8988T (cell line): Measurements from ENCODE around the gene SLC18B1.
"Not testable (repeated sequence)": the region's sequence is repeated elsewhere in the genome, so short reads cannot be mapped to it uniquely, and the experiment has no call there.

Experiments used
- DNase-seq: peaks from one replicate; pipeline ENCODE4 v3.0.0; 2011

The SLC18B1 gene

GRCh38 chr6:132798869-132799538 is 567 bp upstream of the SLC18B1 start:
- no peak for DNase-seq

DNA sequence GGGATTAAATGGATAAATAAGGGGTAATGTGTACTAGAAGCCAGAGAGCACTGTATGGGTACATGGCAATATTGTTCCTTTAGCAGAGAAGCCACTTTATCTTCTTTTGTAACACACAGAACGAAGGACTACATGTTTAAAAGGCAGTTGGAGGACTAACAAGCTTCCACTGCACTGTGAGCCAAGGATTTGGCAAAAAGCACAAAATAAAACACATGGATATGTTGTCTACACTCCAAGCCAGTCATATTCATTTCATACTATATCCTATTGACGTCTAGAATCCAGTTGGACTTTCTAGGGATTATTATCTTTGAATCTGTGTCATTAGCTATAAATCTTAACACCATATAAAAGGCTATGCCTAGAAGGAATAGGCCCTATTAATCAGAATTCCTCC is 3.0 kb downstream of the SLC18B1 start:
- DNase-seq = no peak

DNA sequence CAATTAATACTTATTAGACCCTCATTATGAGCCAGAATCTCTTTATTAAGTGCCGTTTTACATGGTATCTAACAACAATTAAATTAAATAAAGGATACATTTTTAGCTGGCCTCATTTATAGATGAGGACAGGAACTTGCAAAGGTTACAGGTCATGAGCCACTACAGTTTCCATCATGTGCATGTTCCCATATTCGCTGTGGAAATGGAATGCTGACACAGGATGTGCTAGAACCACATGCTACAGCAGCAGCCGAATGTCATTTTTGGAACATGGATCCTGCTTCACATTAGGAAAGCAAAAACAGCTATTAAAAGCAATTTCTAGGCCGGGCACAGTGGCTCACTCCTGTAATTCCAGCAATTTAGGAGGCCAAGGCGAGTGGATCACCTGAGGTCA is 5.9 kb downstream of the SLC18B1 start:
- DNase-seq = no peak

GRCh38 chr6:132790450-132790849 is 8.0 kb downstream of the SLC18B1 start:
- no peak for DNase-seq

GRCh38 chr6:132789396-132789776 is 9.1 kb downstream of the SLC18B1 start:
- DNase-seq = no peak

DNA sequence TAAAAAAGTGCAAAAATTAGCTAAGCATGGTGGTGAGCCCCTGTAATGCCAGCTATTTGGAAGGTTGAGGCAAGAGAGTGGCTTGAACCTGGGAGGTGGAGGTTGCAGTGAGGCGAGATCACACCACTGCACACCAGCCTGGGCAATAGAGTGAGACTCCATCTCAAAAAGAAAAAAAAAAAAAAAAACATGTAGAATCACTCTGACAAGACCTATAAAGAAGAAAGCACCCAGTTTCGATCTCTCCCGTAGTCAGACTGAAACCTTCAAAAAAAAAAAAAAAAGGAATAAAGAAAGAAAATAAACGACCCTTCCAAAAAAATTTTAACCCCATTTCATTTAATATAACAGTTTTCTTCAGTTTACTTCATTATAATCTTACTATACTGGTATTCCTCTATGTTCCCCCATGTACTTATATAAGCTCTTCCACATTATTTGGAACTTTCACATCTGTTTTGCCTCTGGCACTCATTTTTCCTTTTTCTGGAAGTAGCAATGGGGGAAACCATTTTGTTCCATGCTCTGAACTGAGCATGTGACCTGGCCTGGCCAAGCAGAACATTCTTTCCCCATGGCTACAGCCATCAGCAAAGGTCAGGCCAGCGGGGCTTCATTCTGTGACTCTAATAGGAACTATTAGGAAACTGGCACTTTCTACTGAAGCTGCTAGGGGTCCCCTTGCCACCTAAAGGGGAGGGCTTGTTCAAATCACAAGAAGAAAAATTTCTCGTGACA is 9.6 kb downstream of the SLC18B1 start:
- DNase-seq = no peak

DNA sequence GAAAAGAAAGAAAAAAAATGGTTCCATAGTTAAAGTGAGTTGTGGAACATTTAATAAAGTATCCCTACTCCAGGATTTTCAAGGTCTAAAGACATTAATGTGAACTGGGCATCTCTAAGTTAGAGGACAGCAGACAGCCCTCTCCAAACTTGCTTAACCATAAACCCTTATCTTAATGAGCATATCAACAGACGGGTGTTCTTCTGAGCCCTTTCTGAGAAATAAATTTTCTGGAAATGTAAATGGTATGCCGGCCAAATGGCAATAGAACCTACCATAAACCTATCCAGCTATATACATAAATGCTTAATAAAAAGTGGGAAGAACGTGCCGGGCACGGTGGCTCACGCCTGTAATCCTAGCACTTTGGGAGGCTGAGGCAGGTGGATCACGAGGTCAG is 12.5 kb downstream of the SLC18B1 start:
- no peak for DNase-seq

DNA sequence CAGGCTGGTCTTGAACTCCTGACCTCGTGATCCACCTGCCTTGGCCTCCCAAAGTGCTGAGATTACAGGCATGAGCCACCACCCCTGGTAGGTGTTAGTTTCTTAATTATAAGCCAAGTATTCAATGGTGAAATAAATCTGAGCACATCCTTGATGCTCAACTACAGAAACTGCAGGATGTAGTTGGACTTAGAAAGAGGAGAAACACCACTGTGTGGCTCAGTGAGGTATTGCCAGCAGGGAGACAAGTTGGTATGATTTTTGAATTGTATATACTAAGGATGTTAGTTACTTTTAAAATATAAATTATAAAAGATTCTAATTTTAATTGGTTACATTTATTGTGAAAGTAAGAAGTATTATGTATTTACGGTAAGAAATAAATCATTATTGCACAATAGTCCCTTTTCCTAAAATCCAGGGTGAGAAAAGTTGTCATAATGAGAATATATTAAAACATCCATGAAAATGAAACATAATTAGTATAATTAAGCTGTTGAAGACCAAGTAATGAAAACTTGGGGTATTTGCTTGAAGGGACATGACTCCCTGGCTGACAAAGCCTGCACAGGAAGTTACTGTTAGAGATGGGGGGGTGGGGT is 17.6 kb downstream of the SLC18B1 start:
- DNase-seq = no peak

GRCh38 chr6:132777881-132778280 is 20.6 kb downstream of the SLC18B1 start:
- DNase-seq = not testable (repeated sequence)

DNA sequence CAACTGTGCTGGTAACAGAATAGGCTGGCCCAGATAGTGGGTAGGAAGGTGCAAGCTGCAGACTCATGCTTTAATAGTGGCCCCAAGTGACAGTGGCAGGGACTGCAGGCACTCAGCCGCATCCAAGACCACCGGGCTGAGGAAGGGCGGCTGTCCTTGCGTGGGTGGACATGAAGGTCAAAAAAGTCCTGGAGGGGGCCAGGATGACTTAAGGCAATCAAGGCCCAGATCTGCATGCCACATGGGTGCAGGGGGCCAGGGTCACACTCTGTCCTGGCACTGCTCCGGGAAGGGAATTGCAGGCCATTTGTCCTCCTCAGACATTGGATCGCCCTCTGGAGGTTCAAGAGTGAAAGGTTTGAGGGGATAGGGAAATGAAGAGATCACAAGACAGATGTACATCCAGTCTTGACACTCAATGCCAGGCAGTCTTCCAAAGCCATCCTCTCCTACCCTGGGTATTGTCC is 30.4 kb downstream of the SLC18B1 start:
- peak; percentile 15 for DNase-seq

GRCh38 chr6:132765560-132765959 is 32.9 kb downstream of the SLC18B1 start:
- no peak for DNase-seq

DNA sequence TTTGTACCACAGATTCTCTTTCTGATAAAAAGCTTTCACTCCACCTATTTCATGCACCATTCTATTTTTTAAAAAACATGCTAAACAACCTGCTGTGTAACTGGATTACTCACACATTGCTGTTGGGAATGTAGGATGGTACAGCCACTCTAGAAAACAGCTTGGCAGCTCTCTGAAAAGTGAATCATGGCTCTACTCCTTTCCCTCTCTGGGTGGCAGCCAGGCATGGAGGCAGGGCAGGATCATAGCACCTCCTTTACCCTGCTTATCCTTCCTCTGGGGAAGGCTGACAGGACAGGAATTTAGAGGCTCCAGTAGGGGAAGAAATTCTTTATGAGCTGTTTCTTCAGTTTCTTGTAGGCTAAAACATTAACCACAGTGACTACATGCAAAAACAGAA is 34.1 kb downstream of the SLC18B1 start:
- no peak for DNase-seq

- no peak for DNase-seq
These were observed 35.2 kb downstream of the SLC18B1 start for GRCh38 chr6:132763269-132763668.

DNA sequence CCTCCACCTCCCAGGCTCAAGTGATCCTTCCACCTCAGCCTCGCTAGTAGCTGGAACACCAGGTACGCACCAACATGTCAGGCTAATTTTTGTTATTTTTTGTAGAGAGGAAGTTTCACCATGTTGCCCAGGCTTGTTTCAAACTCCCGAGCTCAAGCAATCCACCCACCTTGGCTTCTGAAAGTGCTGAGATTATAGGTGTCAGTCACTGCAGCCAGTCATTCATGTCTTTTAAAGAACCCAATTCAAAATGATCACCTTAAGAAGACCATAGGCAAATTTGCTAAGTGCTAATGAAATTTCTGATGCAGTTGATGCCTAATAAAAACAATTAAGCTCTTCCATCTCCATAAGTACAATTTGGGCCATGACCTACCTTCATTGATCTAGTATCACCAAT is 38.2 kb downstream of the SLC18B1 start:
- no peak for DNase-seq

- DNase-seq = no peak
These were observed 39.7 kb downstream of the SLC18B1 start for GRCh38 chr6:132758689-132759088.

- no peak for DNase-seq
These were observed 46.2 kb downstream of the SLC18B1 start for GRCh38 chr6:132752255-132752654.

DNA sequence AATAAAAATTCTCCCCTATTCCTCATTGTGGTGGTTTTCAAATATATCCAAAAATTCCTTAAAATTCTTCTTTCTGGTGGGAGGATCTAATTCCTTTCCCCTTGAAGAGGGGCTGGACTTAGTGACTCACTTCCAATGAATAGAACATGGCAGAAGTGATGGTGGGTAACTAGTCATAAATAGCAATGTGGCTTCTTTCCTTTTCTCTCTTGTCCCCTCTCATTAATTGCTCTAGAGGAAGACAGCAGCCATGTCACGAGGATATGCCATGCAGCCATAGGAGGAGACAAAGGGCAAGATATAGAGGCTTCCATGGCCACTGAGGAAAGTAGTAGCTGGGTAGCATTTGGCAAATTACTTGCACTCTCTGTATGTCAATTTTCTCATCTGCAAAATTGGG is 46.6 kb downstream of the SLC18B1 start:
- no peak for DNase-seq

DNA sequence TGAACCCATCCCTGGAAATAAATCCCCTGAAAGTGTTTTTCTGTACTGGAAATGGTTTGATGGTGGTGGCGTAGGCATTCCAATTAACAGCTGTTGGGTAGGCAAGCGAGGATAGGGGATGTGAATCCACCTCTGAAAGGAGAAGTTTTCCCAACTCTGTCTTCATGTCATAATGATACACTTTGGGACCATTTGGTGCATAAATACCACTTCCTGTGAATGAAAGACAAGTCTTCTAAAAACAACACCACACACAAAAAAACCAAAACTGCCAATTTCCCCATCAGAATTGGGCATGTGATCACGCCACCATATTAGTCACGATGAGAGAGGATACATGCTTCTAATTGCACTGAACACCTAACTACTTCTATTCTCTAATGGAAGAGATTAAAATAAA is 47.1 kb downstream of the SLC18B1 start:
- no peak for DNase-seq

DNA sequence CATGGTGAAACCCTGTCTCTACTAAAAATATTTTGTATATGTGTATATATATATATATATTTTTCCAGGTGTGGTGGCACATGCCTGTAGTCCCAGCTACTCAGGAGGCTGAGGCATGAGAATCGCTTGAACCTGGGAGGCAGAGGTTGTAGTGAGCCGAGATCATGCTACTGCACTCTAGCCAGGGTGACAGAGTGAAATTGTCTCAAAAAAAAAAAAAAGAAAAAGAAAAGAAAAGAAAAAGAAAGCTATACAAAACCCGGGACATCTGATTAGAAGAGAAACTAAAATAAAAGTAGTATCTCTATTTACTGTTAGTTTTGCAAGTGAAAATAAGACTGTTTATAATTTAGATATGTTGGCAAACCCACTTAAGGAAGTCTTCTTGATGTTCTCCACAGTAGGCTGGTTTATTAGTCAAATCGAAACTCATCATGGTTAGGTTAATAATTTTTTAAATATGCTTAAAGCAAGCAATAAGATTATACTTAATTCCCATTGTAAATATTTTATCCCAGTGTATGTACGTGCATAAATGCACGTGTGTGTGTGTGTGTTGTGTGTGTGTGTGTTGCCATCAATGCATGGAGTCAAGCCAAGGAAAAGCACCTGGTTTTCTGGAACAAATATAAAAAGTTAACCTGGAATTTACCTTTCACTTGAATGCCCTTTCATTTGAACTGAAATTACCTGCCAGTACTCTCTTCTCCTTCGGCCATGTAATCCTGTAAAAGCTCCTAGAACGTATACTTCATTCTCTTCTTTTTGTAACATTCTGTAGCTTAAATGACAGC is 47.8 kb downstream of the SLC18B1 start:
- DNase-seq = no peak

- DNase-seq = no peak
These were observed 49.3 kb downstream of the SLC18B1 start for GRCh38 chr6:132749111-132749510.

GRCh38 chr6:132748446-132748845 is 50.0 kb downstream of the SLC18B1 start:
- no peak for DNase-seq

- DNase-seq = no peak
These were observed 52.4 kb downstream of the SLC18B1 start for GRCh38 chr6:132746048-132746447.

DNA sequence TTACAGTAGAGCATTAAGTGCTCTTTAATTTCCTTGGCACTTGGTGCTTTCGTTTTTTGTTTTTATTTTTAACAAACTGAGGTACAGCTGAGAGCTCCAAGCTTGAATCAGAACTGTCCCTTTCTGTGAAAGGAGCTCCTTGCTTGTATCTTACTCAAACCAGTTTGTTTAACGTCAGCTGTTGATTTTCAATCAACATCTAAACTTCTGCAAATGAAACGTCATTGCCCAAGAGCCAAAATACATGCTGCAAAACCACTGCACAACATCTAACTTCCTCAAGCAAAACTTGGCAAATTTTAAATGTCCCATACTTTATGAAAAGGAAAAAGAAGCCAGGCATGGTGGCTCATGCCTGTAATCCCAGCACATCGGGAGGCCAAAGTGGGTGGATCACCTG is 55.9 kb downstream of the SLC18B1 start:
- no peak for DNase-seq
